GM18508 (cell line): ENCODE data around the gene TOP1.
"Not testable (repeated sequence)": the region's sequence is repeated elsewhere in the genome, so short reads cannot be mapped to it uniquely, and the experiment has no call there.

Experiments used
- ATAC-seq: cut with Tn5 transposase; IDR thresholded peaks from one replicate; pipeline ENCODE4 v1.9.1; 2021; ENCODE audit warnings: moderate number of reproducible peaks; ENCODE audit not compliant: insufficient read depth, unreplicated experiment

Gene TOP1

DNA sequence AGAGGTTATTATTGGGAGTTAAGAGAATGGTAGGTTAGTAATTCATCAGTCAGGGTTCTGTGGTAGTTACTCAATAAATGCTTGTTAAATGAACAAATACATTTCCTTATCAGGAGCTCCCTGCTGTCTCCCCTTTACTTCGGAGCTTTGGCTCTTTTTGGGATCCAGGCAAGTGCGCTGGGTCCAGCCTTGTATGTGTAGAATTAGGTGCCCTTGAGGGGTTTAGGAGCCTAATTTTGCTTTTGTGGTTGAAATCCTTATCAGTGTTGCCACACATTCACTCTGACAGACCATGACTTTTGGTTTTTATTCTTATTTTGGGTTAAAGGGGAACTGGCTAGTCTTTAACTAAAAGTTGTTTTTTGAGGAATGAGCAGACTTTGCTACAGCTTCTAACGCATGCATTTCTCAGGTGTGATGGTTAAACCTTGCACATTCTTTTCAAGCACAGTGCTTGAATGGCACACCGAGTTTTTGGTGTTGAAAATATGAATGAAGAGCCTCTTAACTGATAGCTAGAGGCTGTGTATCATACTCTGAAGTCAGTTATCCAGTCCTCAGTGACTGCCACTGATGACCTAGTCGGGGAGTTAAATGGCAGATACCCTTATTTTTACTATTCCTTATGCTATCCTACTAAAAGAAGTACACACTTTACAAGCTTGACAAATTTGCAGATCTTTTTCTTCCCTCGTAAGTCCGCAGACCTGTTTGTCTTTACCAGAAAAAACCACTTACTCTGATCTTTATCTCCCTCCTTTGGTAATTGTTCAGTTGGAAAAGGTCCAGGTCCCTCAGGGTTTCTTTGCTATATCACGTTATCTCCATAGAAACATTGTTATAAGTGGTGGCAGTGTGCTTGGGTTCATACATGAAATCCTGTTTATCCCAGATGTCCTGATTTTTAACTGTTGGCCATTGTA lies 58.0 kb downstream of the TOP1 start:
- ATAC-seq = no peak

DNA sequence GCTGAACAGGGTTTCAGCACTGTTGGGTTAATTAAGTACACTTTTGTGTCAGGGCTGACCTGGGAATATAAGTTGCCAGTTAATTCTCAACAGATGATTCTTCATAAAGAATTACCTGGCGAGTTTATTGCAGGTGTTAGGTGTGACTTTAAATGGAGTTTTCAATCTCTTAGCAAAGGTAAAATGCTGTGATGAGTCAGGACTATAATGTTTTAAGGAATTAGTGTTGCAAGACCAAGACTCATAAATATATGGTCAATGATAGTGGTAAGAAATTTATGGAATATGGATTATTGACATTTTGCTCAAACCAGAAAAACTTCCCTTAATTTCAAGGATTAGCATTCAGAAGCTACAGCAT lies 58.7 kb downstream of the TOP1 start:
- ATAC-seq = no peak

DNA sequence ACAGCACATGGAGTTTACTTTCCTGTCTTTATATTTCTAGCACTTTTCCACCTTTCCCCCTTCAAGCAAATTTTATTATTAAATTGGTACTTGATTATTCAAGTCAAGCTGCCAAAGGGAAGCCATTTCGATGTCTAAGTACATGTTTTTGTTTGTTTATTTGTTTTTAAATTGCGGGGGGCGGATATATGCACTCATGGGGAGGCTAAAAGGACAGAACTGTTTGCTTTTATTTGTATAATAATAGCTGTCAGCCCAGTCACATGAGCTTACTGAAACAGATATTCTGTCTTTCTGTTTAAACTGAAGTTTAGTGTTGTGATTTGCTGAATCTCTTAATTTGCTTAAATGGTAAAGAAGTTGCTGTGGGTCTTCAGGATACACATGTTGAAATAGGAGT lies 59.2 kb downstream of the TOP1 start:
- ATAC-seq = no peak

DNA sequence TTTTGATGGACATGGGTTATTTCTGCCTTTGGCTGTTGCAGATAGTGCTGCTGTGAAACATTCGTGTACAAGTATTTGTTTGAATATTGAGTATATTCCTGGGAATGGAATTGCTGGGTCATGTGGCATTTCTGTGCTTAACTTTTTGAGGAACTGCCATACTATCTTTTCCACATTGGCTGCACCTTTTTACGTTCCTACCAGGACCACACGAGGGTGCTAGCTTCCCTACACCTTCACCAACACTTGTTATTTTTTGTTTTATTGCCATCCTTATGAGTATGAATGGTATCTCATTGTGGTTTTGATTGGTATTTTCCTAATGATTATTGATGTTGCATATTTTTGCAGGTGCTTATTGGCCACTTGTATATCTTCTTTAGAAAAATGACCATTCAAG lies 60.9 kb downstream of the TOP1 start:
- no peak for ATAC-seq

DNA sequence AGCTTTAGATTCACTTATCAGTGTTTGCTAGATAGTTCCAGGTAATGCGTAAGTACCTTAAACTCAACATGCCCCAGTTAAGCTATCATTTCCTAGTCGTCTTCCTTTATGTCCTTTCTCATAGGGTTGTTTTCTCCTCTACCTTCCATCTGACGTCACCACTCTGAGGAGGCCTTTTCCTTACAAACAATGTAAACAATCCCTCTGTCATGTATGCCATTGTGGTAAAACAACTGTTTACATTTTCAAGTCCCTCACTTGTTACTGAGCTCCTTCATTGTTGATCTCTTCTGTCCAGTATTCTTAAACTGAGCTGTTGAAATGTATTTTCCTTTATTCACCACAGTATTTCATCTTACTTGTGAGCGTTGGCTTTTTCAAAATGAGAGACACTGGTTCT lies 63.3 kb downstream of the TOP1 start:
- no peak for ATAC-seq

DNA sequence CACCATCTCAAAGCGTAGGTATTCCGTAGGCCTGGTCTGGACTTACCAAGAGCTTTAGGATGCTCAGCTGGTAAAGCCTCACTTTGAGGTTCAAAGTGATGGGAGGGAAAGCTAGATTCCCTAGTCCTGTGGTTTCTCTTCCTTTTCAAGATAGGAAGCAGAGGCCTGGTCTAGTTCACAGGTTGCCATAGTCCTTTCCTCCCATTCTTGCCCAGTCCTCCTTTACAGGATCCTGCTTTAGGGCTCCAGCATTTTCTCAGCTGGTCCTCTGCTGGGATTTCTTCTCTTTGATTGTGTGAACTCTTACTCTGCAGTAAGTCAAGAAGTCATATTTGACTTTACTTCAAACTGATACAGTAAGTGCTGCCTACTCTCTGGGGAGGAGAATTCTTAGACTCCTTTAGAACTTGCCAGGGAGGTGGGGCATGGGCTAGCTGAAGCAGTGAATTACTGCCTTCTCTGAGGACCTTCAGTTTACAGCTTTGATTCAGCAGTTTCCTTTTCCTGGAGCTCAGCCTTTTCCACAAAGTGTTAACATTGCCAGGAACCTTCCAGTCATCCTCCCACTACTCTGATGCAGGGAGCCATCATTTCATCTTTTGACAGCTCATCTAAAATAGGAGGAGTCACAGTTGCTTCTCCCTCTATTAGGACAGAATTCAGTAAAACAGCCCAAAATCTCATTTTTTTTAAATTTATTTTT lies 65.9 kb downstream of the TOP1 start:
- ATAC-seq = no peak

DNA sequence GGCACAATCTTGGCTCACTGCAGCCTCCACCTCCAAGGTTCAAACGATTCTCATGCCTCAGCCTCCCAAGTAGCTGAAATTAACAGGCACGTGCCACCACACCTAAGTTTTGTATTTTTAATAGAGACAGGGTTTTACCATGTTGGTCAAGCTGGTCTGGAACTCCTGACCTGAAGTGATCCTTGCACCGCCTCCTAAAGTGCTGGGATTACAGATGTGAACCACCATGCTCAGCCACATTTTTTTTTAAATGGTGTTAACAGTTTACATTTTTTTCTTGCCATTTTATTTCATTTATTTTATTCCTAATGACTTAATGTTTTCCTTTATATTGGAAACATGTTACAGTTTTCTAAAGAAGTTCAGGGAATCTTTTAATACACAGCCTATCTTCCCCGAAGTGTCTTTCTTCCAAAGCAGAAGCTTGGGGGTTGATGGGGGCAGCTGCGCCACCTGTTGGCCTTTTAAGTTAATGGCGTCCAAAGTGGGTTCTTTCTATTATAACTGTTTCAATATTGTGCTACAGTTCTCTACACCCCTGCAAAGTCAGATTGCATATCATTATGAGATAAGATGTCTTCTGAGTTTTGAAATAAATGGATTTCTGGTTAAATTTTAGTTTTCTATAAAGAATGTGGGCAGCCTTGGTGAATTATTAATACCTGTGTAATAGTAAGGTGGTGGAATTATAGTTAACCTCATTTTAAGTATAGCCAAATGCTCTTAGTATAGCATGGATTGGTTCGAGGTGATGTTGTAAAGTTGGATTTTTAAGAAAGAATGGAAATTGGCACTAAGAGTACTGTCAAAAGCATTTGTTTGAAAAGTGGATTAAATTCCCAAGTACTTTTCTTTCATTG lies 66.7 kb downstream of the TOP1 start:
- ATAC-seq = no peak

DNA sequence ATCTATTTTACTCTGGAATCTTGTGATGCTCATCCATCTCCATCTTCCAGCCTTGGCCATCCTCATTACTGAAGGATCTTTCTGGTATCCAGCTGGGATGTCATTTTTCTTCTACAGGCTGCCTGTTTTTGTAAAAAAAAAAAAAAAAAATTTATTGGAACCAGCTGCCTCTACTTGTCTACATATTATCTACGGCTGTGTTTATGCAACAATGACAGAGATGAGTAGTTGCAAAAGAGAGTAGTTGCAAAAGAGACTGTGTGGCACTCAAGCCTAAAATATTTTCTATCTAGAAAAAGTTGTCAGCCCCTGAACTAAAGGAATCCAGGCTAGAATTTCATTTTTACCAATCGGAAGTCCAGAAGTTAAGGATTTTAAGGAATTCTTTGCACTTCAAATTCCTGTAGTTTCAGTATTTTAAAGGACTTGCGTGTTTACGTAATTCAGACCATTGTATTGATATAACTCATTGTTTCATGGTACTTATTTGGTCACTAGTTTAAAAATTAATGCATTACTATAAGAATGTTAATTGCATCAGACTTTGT lies 70.2 kb downstream of the TOP1 start:
- ATAC-seq = no peak

DNA sequence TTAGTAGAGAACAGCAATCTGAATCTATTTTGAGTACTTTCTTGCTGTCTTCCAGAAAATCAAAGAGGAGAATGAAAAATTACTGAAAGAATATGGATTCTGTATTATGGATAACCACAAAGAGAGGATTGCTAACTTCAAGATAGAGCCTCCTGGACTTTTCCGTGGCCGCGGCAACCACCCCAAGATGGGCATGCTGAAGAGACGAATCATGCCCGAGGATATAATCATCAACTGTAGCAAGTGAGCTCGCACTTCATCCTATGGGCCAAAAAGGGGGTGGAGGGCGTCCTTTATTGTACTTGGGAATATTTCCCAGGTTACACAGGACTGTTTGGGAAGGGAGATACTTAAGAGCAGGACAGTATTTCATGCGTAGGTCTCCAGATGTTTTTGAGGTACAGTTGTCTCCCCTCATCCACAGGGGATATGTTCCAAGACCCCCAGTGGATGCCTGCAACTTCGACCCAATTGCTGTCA lies 71.4 kb downstream of the TOP1 start:
- ATAC-seq = no peak

DNA sequence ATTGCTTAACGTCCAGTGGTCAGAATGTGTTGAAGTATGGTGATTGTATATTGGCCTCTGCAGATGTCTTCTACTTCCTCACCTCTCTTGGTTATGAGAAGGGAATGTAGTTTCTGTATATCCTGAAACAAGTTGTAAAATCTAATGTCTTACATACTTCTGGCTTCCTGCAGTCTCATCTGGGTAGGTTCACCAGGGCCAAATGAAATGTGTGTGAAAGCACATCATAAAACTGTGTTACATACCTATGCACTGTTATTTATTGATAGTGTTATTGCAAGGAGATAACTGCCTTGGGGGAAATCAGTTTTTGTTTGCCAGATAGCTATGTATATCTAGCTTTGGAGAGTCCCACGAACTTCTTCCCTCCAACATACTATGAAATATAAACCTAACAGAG lies 73.0 kb downstream of the TOP1 start:
- no peak for ATAC-seq

DNA sequence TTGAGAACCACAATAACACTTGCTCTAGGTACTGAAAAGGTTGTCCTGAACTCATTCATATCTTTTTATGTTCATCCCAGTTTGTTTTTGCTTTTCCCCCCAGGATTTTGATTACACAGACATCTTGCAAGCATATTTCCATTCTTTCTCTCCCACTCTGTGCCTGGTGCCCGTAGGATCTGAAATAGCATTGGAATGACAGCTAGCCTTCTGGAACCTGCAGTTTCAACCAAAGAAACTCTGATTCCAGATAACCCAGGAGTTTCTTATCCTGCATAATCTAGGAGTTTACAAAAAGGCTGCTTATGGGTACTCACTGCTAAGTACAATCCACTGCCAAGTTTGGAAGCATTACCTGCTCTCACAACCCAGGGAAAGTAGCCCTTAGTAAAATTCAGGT lies 79.9 kb downstream of the TOP1 start:
- no peak for ATAC-seq

DNA sequence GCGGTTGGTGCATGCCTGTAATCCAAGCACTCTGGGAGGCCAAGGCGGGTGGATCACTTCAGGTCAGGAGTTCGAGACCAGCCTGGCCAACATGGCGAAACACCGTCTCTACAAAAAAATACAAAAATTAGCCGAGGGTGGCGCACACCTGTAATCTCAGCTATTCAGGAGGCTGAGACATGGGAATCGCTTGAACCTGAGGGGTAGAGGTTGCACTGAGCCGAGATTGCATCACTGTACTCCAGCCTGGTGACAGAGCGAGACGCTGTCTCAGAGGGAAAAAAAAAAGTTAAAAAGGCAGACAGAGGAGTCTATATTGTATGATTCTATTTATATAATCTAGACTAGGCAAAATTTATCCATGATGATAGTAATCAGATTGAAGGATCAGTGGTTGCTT lies 81.4 kb downstream of the TOP1 start:
- ATAC-seq = no peak

DNA sequence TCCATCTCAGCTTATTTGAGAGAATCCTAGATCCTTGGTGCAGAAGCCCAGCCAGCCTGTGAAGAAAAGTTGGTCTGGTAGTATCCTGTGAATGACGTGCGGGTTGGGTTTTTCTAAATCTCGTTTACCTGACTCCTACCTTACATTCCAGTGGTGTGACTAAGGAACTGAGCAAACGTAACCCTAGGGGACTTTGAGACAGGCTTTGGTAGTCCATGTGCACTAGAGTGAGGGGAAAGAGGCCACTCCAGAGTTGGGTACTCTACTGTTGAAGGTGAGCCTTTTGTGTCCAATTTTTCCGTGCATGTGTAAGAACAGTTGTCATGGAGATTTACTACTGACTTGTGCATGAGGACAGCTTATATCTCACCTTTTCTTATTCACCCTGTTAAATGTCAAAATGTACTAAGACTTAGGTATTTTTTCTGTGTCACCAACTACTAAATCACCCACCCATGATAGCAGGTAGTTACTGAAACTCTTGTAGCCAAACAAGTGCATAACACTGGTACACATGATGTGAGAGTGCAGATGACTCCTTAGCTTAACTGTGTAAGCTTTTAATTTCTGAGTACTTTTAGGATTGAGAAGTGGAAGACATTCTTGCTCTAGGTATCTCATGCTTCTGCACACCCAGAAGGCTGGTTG lies 82.4 kb downstream of the TOP1 start:
- no peak for ATAC-seq

DNA sequence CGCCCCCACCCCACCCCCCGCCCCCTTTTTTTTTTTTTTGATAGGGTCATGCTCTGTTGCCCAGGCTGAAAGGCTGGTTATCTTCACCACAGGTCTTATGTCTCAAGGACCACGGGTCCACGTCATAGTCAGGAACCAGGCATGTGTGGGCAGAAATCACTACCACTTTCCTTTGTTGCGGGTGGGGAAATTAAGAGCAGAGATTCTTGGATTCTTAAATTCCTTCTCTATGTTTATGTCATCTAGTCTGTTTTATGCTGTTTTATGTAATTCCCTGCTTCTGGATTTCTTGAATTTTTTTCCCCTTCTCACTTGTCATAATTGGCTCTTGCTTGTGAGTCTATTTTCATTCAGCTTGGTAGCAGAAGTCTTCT lies 82.9 kb downstream of the TOP1 start:
- no peak for ATAC-seq

DNA sequence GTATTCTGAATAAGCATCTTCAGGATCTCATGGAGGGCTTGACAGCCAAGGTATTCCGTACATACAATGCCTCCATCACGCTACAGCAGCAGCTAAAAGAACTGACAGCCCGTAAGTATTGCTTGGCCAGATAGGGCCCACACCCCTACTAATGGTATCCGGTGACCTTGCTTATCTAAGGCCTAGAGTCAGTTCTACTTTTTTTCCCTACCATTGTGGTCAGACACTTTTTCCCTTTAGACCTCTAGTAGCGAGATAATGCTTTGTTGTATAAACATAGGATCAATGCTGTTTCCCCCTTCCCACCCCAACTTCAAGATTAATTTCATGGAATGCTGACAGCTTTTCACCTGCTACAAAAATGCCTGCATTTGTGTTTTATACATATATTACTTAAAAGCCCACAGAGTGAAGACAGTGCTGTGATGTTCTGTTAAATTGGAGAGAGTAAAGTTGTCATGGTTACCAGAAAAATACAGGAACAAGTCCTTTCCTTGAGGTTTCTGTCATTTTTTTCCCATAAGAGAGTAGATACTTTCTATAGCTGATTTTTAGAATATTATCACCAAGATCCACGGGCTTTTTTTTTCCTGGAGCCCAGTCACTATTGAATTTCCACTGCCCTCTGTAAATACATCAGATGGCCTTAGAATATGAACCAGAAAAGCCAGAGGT lies 87.8 kb downstream of the TOP1 start:
- no peak for ATAC-seq

DNA sequence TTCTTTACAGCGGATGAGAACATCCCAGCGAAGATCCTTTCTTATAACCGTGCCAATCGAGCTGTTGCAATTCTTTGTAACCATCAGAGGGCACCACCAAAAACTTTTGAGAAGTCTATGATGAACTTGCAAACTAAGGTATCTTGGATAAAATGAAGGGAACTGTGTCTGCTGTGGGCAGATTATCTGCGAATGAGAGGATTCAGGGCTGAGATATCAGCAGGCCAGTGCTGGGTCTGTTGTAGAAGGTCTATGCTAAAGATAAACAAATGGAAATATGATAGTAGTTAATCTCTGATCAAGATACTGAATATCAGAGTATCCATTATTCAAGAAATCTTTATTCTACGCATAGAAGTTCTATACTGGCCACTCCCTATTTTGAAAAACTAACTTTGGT lies 89.5 kb downstream of the TOP1 start:
- ATAC-seq = not testable (repeated sequence)

DNA sequence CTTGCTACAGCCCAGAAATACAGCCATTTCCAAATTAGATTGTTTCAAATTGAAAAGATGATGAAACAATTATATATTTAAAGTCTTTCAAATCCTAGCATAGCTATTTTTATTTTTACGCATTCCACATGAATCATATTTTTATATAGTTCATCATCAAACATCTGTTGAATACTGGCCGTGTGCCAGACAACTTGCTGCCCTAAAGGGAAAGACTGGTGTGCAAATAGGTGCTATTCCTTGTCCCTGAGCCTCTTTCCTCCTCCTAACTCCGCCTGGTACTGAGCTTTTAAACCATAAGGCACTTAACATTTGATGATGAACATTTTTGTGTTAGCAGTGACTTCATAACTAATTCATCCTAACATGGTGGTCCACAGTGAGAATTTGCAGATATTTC lies 90.0 kb downstream of the TOP1 start:
- ATAC-seq = no peak

DNA sequence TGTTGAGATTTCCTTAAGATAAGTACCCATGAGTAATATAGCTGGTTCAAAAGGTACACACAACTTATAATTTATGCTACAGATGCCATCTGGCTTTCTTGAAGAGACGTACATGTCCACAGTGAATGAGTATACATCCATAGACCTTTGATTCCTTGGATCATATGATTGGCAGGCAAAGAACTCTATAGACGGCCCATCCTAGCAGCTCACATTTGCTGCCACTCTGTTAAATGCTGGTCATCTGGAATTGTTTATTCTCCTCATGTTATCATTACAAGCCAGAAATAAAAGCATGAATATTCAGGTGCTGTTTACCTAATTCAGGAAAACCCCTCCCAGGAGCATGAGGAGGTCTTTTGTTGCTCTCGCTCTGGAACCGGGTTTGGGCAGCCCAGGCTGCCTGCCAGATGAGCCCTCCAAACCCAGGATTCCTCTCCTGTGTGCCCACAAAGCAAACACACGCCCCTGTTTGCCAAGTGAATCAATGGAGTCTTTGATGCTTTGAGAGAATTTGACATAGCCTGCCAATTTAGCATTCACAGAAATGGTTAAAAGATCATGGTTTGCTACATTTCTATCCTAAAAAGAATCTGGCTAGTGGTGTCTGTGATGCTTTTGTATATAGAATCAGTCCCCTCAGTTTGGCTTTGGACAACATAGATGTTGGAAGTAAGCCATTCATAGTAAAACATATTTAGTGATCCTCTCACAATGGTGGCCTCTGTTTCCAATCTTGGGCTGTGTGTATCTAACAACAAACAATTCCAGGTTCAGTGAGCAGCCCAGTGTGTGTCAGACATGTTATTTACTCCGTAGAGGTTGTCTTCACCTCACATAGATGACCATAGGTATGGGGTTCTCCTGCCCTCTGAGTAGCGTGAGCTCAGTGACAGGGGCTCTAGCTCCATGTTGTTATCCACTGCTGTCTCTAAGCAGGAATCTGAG lies 91.3 kb downstream of the TOP1 start:
- ATAC-seq = no peak
